HG03354 (cell line): ENCODE data around the gene TDRD10.

Experiments
- ATAC-seq: cut with Tn5 transposase; IDR thresholded peaks from one replicate; pipeline ENCODE4 v1.9.1; 2021; ENCODE audit warnings: mild to moderate bottlenecking; ENCODE audit not compliant: unreplicated experiment, poor library complexity, severe bottlenecking

The TDRD10 gene, protein sequence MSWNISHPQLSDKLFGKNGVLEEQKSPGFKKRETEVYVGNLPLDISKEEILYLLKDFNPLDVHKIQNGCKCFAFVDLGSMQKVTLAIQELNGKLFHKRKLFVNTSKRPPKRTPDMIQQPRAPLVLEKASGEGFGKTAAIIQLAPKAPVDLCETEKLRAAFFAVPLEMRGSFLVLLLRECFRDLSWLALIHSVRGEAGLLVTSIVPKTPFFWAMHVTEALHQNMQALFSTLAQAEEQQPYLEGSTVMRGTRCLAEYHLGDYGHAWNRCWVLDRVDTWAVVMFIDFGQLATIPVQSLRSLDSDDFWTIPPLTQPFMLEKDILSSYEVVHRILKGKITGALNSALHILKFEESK

DNA sequence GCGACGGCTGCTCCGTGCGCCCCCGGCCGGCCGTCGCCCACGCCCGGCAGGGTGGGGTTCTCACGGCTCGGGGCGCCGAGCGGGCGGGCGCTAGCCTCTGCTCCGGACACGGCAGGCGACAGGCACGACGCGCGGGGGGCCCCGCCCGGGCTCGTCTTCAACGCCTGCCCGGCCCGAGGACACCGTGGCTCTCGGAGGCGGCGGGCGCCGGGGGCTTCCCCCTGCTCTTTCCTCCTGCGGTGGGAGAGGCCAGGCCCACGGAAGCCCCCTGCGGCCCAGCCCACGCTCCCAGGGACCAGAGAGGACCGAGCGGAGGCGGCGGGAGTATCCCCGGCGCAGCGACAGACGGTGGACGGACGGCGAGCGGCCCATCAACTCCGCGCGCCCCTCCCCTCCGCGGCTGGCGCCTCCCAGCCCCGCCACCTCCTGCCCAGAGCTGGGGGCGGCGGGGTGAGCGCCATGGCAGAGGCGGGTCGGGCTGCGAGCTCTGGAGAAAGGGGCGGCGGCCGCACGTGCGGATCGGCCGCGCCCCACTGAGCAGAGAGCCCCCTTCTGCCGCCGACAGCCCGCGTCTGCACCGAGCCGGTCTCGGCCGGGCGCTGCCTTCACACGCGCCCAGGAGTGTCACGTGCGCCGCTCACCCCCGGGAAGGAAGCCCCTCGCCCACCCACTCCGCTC, at the start of gene TDRD10, which contains the start of gene SHE:
TDRD10 (plus strand) TSS at position 154 of the 678 bp plus-strand sequence. CDS start 4,685 bp downstream, outside the sequence.
SHE (minus strand) TSS at position 347 of the 678 bp plus-strand sequence. CDS start 386 bp downstream, outside the sequence.
- ATAC-seq, result no peak

DNA sequence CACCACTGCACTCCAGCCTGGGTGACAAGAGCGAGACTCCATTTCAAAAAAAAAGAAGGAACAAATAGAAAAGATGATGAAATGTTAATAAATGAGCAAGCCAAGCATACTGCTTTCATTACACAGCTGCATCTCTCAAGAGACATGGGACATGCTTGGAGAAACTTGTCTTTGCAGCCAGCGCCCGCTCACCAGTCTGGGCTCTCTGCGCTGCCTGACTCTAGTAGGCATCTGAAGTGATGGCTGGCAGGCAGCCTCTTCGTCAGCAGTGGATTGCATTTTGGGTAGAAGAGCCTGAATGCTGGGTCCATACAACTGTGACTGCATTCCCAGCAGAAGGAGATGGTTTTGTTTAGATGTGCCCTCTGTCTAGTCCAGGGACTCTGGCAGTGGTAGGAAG, 48.9 kb upstream of the TDRD10 start:
- no peak for ATAC-seq

DNA sequence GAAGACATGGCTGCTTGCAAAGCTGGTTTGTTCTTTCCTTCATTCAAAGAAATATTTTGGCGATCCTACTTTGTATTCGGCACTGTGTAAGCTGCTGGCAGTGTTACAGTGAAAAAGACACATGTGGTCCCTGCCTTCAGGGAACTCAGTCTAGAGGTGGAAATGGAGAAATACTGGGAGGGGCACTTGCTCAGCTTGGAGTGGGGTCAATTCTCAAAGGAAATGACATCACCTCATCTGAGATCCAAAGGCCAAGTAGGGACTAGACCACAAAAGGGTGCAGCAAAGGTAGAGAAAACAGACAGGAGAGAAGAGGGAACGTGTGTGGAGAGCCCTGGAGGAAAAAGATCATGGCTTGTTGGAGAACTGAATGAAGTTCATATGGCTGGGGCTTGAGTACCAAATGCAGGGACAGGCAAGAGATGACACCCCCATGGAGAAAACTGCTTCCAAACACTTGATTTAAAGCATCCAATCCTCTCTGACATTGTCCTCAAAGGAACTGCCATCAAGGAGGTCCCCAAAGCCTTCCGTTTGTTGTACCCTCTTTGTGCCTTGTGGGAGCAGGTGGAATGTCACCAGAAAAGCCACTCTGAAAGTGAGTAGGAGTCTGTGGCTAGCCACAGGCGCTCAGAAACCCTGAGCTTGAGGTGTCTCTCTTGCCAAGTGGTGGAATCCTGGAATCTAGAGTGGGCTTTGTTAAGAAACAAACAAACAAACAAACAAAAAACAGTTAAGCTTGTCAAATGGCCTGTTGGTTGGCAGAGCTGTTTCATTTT, 48.3 kb upstream of the TDRD10 start:
- no peak for ATAC-seq

DNA sequence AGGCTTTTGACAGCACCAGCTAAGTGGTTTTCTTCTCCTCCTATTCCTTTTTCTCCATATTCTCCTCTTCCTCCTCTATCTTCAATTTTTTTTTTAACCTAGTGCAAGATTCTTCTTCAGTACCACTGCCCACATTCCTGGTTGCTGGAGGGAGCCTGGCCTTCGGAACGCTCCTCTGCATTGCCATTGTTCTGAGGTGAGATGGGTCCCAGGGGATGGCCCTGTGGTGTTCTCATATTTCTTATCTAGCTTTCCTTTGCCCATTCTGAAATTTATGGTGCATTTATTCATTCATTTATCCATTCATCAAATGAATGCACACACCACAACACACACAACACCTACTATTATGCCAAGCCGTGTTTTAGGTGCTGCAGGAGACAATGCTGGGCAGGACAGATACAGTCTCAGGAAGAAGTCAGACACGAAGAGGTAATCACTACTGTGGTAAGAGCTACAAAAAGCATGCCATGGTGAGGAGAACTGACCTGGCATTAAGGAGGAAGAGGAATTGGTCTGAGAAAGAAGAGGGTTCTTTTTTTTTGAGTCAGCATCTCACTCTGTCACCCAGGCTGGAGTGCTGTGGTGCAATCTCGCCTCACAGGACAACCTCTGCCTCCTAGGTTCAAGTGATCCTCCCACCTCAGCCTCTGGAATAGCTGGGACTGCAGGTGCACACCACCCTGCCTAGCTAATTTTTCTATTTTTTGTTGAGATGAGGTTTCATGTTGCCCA, 47.5 kb upstream of the TDRD10 start:
- ATAC-seq, result no peak

DNA sequence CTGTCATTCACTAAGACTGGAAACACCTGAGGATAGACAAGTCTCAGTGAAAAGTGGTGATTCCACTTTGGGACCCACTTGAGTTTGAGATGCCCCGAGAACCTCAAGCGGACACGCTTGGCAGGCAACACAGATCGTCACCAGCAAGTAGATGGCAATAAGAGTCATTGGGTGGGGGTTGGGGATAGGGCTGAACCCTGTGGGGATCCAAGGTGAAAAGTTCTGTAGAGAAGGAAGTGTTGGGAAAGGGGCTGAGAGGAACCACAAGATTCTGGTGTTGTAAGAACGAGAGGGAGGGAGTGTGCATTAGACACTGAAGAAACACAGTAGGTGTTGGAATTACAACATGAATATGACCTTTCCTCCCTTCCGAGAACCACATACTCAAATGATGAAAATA, 45.4 kb upstream of the TDRD10 start:
- ATAC-seq, result no peak

DNA sequence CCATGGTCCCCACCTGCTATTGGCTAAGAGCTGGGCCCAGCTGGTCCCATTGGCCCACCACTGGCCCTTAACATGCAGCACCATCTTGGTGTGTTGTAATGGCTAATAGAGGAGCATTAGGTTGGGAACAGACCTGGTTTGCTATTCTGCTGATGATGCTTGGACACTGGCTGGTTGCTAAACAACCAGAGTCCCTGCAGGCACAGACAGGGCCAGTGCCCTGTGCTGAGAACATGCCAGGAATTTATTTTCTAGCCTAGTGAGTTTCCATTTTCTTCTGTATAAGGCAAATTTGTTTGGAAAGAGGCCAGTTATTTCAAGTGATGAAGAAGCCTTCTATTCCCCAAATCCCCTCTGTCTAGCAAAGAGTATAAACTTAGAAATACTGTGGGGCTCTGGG, 42.9 kb upstream of the TDRD10 start:
- no peak for ATAC-seq

DNA sequence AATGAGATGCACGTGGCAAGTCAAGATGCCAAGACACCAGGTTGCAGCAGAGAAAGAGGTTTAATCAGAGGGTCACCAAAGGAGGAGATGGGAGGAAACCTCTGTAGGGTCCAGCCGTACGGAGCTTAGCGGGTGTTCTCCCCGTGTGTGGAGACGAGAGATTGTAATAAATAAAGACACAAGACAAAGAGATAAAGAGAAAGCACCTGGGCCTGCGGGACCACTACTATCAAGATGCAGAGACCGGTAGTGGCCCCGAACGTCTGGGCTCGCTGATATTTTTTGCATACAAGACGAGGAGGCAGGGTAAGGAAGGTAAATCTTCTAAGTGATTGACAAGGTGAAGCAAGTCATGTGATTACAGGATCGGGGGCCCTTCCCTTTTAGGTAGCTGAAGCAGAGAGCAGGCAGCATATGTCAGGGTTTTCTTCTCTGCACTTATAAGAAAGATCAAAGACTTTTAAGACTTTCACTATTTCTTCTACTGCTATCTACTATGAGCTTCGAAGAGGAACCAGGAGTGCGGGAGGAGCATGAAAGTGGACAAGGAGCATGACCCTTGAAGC, 41.2 kb upstream of the TDRD10 start:
- ATAC-seq, result no peak

DNA sequence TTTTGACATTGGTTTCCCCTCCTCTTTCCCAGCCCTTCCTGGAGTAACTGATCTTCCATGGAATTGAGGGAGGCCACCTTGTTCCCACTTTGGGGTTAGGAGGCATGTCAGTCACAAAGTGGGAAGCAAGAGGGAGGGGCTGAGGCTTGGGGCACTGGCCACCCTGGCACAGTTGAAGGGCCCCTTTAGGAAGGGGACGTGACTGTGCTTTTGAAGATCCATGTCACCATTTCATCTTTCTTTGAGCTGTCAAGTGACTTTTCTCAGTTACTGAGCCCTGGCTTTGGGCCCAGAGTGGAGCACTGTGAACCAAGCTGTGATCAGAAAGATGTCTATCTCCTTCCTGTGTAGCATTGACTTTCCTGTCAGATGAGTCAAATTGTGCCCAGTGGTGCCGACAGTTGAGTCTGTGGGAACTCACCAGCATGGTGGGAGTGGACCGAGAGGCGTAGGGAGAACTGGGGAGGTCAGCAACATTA, 38.5 kb upstream of the TDRD10 start:
- ATAC-seq, result no peak

DNA sequence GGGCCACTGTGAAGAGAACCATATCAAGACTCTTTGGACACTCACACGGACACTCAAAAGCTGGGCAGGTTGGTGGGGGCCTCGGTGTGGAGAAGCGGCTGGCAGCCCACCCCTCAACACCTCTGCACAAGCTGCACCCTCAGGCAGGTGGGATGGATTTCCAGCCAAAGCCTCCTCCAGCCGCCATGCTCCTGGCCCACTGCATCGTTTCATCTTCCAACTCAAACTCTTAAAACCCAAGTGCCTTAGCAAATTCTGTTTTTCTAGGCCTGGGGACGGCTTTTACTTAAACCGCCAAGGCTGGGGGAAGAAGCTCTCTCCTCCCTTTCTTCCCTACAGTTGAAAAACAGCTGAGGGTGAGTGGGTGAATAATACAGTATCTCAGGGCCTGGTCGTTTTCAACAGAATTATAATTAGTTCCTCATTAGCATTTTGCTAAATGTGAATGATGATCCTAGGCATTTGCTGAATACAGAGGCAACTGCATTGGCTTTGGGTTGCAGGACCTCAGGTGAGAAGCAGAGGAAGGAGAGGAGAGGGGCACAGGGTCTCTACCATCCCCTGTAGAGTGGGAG, 36.3 kb upstream of the TDRD10 start:
- ATAC-seq, result no peak

DNA sequence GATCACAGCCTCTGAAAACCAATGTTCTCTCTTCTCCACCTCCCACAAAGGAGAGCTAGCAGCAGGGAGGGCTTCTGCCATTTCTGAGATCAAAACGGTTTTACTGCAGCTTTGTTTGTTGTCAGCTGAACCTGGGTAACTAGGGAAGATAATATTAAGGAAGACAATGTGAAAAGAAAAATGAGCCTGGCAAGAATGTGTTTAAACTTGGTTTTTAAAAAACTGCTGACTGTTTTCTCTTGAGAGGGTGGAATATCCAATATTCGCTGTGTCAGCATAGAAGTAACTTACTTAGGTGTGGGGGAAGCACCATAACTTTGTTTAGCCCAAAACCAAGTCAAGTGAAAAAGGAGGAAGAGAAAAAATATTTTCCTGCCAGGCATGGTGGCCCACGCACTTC, 35.8 kb upstream of the TDRD10 start:
- ATAC-seq, result no peak

DNA sequence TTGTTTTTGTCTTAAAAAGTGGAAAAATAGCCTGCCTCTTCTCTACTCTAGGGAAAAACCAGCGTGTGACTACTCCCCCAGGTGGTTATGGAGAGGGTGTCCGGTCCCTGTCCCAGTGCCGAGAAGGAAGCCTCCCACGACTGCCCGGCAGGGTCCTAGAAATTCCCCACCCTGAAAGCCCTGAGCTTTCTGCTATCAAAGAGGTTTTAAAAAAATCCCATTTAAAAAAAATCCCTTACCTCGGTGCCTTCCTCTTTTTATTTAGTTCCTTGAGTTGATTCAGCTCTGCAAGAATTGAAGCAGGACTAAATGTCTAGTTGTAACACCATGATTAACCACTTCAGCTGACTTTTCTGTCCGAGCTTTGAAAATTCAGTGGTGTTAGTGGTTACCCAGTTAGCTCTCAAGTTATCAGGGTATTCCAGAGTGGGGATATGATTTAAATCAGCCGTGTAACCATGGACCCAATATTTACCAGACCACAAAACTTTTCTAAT, 35.0 kb upstream of the TDRD10 start:
- no peak for ATAC-seq

DNA sequence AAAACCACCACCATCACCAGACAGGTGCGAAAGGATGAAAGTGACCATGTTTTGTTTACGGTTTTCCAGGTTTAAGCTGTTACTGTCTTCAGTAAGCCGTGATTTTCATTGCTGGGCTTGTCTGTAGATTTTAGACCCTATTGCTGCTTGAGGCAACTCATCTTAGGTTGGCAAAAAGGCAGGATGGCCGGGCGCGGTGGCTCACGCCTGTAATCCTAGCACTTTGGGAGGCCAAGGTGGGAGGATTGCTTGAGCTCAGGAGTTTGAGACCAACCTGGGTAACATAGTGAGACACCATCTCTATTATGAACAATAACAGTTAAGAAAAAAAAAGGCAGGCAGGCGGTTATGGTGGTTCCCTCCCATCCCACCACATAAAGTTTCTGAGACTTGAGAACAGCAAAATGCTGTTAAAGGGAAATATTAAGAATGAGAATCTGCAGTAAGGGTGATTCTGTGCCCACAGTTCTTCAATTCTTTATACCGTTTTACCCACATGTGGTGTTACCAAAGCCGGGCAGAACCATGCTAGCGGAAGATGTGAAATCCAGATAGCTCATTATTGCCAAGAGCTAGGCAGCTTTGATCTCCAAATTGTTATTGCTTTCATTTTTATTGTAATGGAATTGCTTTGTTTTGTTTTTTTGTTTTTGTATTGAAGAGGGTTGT, 34.5 kb upstream of the TDRD10 start:
- no peak for ATAC-seq

DNA sequence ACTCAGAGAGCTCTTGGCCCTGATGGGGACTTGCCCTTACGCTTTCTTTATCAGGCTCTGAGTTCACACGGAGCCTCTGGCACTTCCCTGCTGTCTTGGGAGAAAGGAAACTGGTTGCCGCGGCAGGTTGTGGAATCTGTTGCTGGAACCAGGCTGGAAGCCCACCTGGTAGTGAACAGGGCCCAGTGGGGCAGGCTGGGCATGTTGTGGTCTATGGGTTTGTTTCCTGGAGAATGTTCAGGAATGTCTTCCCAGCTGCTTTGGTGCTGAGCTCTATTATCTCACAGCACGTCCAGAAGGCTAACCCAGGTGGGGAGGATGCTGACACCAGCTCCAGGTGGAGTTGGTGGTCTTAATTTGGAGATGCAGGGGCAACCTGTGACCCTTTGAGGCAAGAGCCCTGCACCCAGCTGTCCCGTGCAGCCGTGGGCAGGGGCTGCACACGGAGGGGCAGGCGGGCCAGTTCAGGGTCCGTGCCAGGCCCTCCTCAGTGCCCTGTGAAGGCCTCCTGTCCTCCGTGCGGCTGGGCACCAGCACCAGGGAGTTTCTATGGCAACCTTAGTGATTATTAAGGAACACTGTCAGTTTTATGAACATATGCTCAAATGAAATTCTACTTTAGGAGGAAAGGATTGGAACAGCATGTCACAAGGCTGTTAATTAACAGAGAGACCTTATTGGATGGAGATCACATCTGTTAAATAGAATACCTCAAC, 33.3 kb upstream of the TDRD10 start:
- no peak for ATAC-seq

DNA sequence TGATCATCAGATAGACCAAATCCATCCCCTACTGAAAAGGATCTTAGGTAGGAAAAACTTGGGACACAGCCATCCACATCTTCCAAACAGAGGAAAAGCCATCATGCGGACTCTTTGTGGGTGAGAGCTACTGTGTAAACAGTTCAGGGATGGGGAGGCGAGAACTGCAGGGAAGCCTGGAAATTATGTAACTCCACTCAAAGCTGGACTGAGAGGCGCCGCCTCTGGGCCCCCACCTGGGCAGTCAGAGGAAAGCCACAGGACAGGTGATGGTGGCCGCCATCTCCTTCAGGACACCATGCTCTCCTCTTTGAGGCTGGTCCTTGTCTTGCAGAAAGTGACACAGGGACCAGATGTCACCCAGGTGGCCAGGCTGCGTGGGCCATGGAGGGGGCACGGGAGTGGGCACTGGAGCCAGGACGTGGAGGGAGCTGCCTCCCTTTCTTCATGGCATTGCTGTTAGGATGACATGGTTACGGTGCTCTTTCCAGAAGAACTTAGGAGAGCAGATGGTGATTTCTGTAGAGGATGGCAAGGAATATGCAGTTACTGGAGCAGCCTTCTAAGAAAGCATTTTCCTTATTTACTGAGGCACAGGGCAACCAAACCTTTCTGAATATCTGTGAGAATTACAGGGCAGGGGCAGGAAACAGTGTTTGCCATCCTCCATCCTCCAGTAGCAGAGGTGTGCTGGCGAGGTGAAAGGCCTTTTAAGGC, 32.0 kb upstream of the TDRD10 start:
- no peak for ATAC-seq

DNA sequence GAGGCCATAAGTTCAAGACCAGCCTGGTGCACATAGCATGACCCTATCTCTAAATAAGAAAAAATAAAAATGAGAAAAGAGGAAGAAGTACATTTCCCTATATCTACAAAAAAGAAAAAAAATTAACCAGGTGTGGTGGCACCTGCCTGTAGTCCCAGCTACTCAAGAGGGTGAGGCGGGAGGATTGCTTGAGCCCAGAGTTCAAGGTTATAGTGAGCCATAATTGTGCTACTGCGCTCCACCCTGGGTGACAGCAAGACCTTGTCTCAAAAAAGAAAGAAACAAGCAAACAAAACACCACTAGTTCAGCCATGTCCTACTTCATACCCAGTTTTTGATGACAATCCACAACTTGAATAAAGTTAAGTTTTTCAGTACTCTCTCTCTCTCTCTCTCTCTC, 30.7 kb upstream of the TDRD10 start:
- ATAC-seq, result no peak

DNA sequence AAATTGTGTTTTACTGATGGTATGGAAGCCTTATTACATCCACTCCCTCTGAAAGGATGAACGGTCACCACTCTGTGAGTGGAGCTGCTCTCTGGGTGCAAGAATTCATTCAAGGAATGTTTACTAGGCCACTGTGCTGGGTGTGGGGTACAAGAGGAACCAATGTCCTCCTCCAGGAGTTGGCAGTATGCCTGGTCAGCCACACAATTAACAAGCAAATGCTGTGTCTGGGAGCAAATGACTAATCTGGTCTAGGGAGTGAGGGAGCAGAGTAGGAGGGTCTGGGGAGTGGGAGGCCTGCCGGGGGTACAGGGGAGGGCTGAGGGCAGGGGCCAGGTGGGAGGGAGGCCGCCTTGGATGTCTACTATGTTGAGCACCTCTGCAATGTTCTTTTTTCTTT, 27.2 kb upstream of the TDRD10 start:
- no peak for ATAC-seq

DNA sequence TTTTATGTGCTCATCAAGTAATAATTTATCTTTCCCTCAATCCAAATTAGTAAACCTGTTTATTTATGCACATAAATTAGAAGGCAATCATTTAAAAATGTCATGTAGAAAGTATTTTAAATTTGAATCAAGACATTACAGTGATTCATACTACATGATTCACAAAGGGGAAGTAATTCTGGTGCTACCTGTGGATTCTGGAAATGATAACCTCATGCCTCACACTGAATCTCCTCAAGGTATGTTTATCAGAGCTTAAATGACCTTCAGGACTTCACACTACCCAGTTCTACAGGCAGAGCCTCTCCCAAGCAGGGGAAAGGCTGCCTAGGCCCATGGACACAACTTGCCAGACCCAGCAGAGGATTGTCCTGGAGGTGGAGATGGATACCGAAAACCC, 25.2 kb upstream of the TDRD10 start:
- no peak for ATAC-seq
